GM19324 (cell line): ENCODE results near the gene DGKG.
A peak's percentile ranks its signal among the peaks of the same experiment; 100 is the strongest.

ENCODE experiments used
- ATAC-seq: cut with Tn5 transposase; IDR thresholded peaks from one replicate; pipeline ENCODE4 v1.9.1; 2021; ENCODE audit warnings: mild to moderate bottlenecking, moderate library complexity; ENCODE audit not compliant: unreplicated experiment, low FRiP score

Gene DGKG

DNA sequence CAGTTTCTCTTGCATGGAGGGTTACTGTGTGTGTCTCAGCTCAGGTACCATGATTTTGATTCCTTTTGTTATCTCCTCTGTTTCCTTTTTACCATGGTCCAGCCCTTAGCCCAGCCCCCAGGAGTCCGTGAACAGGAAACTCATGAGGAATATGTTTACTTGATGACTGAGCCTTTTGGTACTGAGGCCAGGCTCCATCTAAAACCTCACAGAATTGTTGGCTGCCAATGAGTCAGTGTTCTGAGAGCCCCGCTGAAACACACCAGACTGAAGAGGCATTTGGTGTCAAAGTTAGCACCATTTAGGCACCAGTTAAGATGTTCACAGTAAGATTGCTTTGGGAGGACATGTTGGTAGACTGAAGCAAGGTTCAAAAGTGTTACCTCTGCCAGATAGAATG, 80.9 kb downstream of the DGKG start:
- no peak for ATAC-seq

- ATAC-seq = no peak
These were observed 81.3 kb downstream of the DGKG start for GRCh38 chr3:186280737-186281136.

DNA sequence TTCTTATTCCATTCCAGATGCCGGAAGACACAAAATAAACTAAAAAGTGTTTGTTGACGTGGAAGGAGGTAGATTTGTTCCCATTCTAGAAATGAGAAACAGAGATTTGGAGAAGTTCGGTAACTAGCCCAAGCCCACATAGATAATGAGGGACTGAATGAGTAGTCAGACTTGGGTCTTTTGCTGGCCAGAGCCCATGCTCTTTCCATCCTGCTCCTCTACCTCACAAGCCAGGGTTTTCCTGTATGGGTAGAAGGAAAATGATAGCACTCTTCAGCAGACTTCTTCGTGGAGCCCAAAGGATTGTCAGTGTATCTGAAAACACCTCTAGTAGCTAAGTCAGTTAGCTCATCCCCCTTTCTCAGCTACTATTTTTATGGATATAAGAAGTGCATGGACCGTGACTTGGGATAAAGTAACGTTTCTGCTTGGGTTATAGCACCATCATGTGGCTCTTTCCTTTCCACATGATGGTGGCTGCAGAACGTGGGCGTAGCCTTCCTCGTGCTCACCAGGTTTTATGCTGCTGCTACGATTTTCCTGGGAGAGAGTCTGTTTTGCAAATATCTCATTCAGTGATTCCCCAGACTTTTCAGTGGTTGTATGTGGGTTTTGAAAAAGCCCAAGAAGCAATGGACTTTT, 84.6 kb downstream of the DGKG start:
- no peak for ATAC-seq

- no peak for ATAC-seq
These were observed 86.6 kb downstream of the DGKG start for GRCh38 chr3:186275436-186275835.

- no peak for ATAC-seq
These were observed 88.4 kb downstream of the DGKG start for GRCh38 chr3:186273586-186273985.

DNA sequence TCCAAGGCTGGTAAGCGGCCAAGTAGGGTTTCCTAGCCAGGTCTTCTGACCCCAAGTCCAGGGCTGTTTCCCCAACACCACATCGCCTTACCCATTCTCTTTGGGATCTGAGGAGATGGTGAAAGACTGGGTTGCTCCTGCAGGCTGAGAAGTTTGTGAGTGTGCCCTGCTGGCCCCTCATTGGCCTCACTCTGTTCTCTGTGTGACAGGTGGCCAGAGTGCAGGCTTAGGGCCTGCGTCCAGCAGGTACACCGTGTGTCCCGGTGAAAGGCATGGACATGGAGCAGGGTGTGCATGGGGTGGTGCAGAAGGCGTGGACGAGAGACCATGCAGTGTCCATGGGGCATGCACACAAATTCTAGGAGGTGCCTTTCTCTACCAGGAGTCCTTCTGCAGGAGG, 91.3 kb downstream of the DGKG start:
- no peak for ATAC-seq

GRCh38 chr3:186268616-186269448, 93.2 kb downstream of the DGKG start:
- no peak for ATAC-seq

DNA sequence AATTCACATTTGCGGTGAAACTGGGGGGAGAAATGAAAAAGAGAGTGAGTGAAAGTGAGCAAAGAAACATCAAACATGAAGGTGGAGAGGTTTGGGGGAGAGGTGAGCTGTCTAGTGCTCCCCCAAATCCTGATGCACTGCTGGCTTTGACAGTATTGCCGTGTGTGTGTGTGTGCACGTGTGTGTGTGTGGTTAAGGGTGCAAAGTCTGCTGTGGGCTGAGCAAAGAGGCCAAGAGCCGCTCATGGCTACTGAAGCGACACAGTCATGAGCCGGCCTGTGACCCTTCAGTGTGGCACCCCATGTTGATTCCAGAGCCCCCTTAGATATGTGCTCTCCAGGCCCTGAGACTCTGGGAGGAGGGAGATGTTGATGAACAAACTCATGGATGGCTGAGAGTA, 94.3 kb downstream of the DGKG start:
- no peak for ATAC-seq

DNA sequence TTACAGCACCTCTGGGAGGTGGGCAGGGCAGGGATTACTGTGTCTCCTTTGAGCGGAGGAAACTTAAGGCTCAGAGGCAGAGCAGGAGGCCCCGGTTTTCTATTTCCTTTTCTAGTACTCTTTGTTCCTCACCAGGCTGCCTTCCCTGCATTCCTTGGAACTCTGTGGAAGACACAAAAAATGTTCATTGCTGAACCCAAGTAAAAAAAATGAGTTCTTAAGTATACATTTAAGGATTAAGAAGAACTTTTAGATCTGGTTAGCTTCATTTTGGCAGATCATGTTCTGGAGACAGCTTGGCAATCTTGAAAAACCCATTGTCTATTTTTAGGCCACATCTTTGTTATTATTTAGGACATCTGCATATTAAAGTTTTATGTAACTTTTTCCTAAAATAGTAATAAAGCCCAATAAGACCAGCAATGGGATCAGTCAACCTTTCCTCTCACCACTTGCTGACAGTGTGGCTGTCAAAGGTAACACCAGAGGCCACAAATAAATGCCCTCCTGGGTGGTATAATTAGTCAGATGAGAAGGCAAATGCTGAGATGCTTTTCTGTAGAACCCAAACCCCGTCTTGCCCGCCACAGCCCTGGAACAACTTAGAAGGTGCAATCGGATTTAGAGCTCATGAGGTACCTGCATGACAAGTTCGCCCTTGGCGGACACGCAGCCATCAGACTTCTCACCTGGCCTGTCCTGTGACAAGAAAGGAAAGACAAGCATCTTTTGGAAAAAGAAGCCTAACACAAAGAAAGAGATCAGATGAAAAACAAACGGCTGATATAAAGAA, 97.2 kb downstream of the DGKG start:
- no peak for ATAC-seq

DNA sequence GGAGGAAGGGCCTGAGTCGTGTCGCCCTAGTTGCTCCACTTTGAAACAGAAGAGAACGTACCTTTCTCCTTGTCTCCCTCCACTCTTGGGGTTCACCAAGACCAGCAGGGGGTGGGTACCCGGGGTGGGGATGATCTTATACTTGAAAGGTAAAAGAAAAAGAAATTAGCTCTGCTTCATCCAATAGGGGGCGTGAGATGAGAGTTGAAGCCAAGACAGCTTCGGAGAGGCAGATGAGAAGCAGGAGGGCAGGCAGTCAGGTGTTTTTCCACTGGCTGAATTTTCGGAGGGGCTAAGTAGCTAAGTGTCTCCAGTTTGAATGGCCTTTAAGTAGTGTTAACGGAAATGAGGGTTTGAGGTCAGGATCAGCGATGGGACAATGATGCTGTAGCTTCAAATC, 100.4 kb downstream of the DGKG start:
- no peak for ATAC-seq

- no peak for ATAC-seq
These were observed 101.3 kb downstream of the DGKG start for GRCh38 chr3:186260726-186261125.

DNA sequence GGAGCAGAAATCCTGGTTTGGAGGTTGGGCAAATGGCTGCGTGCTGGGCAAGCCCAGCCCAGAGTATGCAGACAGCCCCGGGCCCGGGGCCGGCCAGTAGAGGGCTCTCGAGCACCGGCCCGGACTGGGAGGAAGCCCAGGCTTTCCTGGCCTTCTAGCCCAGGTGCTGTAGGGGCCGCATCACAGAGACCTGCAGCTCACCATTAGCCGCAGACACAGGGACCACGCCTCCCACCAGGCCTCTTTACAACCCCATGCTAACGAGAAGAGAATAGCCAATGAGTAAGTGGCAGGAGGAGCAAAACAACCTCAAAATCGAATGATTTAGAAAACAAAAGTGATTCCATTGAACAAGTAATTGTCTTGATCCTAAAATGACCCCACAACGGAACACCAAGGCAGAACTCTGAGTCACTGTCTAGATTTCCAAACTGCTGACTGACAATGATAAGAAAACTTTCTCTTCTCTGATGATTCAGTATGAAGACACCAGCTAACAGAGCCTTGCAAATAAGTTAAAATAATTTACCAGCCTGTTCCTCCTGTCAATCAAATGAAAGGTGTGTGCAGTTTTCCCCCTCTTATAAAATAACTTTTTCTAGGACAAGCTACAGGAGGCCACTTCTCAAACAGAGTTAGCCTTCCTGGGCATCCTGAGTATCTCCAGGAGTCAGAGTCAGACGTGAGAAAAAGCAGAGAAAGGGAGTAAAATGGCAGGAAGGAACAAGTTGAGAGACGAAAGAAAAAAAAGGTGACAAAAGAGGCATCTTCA, 102.2 kb downstream of the DGKG start:
- ATAC-seq = peak; percentile 66

DNA sequence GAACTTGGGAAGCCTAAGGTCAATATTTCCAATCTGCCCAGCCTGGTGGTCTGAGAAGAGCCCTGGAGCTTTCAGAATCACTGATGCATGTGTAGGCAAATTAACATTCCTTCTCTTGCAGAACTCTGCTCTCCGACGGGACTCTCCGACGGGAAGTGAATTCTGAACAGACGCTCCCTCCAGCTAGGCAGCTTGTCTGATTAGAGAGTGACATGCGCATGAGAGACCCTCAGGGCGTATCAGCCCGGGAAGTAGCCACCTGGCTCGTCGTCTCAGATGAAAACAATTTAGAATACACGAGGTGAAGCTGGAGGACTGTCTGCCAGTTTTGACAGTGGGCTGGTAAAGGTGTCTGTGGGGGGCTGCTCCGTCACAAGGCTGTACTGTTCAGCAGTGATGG, 103.1 kb downstream of the DGKG start:
- no peak for ATAC-seq

DNA sequence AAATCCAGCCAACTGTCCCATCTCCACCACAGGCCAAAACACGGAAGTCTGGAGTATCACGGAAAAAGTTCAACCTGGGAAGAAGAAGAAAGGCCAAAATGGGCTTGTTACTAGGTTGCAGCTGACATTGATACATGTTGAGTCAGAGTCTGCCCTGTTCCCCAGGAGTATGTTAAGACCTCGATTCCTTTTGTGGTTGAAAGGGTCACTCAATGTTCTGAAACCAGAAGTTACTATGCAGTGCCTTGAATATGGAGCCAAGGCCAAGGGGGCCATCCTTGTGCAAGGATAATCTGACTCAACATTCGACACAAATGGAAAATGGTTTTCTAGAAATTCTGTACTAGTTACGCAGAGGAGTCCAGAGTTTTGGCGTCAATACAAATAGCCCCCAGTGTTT, 104.2 kb downstream of the DGKG start:
- ATAC-seq = no peak

DNA sequence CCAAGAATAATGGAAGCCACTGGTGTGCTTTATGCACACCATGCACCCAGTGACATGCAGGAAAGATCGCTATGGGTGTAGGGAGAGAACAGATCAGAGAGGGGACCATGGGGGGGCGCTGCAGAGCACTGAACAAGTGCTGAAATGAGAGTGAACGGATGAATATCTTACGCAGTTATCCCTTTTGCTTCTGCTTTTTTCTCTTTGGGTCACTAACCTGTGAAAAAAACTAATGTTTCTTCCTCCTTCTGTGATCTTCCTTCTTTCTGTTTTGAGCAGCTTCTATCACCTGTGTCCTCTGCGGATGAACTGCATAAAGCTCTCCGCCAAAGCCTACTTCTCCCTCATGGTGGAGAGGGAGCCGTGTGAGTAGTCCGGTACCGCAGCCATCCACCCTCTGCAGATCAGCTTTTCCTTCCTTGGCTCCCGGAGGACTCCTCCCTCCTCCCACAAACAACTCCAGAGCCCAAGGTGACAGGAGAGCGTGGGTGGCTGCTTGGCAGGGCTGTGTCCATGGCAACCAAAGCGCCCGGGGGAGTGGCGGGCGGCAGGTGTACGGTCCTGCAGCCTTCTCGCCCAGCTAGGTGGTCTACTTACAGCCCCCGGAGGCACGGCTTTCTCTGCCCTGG, 106.2 kb downstream of the DGKG start:
- ATAC-seq = no peak

DNA sequence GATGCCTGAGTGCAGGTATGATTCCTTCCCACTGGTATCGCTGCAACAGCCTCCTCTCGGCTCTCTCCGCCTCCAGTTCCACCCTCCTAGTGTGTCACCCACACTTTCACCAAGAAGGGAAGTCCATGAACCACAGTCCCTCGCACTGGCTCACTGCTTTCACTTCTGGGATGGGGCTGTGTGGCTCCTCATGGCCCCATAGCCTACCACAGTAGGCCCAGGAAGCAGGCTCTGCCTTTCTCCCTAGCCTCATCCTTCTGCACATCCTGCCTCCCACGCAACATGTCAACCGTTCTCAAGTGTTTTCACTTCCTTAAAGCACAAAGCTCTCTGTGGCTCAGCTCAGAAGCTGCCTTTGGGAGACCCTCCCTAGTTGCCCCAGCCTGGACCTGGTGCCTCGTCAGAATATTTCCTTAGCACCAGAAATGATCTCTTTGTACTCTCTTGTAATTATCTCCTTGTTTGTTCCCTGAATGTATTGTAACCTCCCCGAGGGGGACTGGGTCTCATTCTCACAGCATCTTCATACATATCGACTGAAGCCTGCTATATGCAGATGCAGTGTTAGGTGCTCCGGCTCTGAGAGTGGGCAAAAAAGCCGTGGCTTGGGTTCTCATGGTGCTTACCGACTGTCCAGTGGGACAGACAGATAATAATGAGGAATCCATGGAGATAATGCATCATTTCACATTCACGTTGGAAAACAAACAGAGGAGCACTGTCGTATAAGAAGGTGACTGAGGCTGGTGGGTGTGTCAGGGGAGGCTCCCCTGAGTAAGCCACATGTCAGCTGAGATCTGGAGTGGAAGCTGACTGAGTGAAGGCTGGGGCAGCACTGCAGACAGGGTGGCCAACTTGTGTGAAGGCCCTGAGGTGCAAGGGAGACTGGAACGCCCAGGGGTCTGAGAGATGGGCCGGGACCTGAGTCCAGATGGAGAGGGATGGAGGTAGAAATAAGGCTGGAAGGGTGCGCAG, 107.1 kb downstream of the DGKG start:
- peak; percentile 41 for ATAC-seq

- ATAC-seq = no peak
These were observed 110.0 kb downstream of the DGKG start for GRCh38 chr3:186251948-186252619.

- ATAC-seq = no peak
These were observed 113.2 kb downstream of the DGKG start for GRCh38 chr3:186248850-186249249.
